ENCODE results near the gene CACNA1S. TPM values are rescaled to one million over a fixed set of nuclear protein-coding genes. Genes with fewer than 3 reads are reported as not detected.

CACNA1S gene
- total and polyA plus RNA-seq, 2 of the 8 experiments (the other 6 are each of a cell fraction or from before 2014, with no cell fraction given), result 0.06 TPM; not detected in 1

- DNase-seq (ENCODE audit: low read depth in 1 of 2, low spot score in 2 of 2) (no peak), FAIRE-seq (no peak)
- 70% methylated on average over 10 of the region's 10 CpGs; no CpG with 5 or more reads in 1 of the 2 experiments for WGBS, 2 experiments (ENCODE audit: extremely low coverage in 1 of 2, insufficient coverage in 1 of 2, insufficient read length in 1 of 2, insufficient replicate concordance in 2 of 2, low coverage in 1 of 2, low lambda C conversion rate in 2 of 2, missing lambda C conversion rate in 1 of 2)
- H4K8ac ChIP-seq (ENCODE audit: extremely low read depth, insufficient read depth, low read length), result no peak overlapping the region
- no peaks in the 10 kb centered on the region for H3K9me3 ChIP-seq (ENCODE audit: insufficient read depth in 2 of 2, low read depth in 1 of 2, low read length in 1 of 2)
- H2BK120ac ChIP-seq (replicated peaks; ENCODE audit: low read depth, low read length), result no peak overlapping the region
- POLR2A ChIA-PET (ENCODE audit: partially characterized antibody), result interaction anchor here (1.1 to 4.4 kb wide), 4 partner anchors 10 to 53 kb away, joined by 4 to 20 read pairs (median 12); partner anchors contain the start of gene TMEM9
- H4K91ac ChIP-seq (replicated peaks; ENCODE audit: insufficient read length, low read length), result no peak overlapping the region
- H3K23me2 ChIP-seq (ENCODE audit: low read depth, low read length), result no peaks in the 10 kb centered on the region
- no peak overlapping the region for H3K27ac ChIP-seq (ENCODE audit: low read depth, low read length)
- H3K79me1 ChIP-seq (ENCODE audit: low read depth, low read length), result no peaks in the 10 kb centered on the region; the same call in 1 of the 2 replicates
- no peak overlapping the region for H2BK5ac ChIP-seq (ENCODE audit: low read depth, low read length)
- H3K4me1 ChIP-seq (replicated peaks in 1 of 4; ENCODE audit: control insufficient read depth in 3 of 4, insufficient read depth in 4 of 4, low read length in 3 of 4), result no peaks in the 10 kb centered on the region
- no peak overlapping the region for H2BK15ac ChIP-seq (ENCODE audit: low read length)
- H3K27me3 ChIP-seq (replicated peaks in 1 of 4; ENCODE audit: control insufficient read depth in 3 of 4, extremely low read depth in 1 of 4, insufficient read depth in 3 of 4, low read length in 3 of 4), result no peaks in the 10 kb centered on the region
- no peak overlapping the region for H3K4me3 ChIP-seq (ENCODE audit: extremely low read depth in 1 of 4, insufficient read depth in 2 of 4, low read depth in 3 of 4, low read length in 4 of 4)
- H2AK5ac ChIP-seq (ENCODE audit: low read depth, low read length), result no peak overlapping the region
- H3K56ac ChIP-seq (replicated peaks; ENCODE audit: insufficient read length, low read depth, low read length), result no peak overlapping the region
- no peak overlapping the region for H2BK20ac ChIP-seq (ENCODE audit: low read length)
- H3K4ac ChIP-seq (replicated peaks; ENCODE audit: insufficient read length, low read depth, low read length), result no peak overlapping the region
- H3K18ac ChIP-seq (ENCODE audit: extremely low read depth, low read length), result no peak overlapping the region
- H3K4me2 ChIP-seq (ENCODE audit: insufficient read depth in 1 of 2, low read depth in 2 of 2, low read length in 2 of 2), result no peak overlapping the region
- CTCF ChIA-PET (ENCODE audit: partially characterized antibody), result interaction anchor here (0.7 to 5.8 kb wide), 6 partner anchors 9 to 27 kb away, joined by 3 to 32 read pairs (median 12); partner anchors contain the start of gene ASCL5
- no peaks in the 10 kb centered on the region for H3K79me2 ChIP-seq (ENCODE audit: control insufficient read depth in 1 of 2, insufficient read depth in 2 of 2, low read length in 2 of 2)
- no peak overlapping the region for H2BK12ac ChIP-seq (ENCODE audit: low read depth, low read length)
- H4K5ac ChIP-seq (ENCODE audit: insufficient read length, low read depth, low read length), result no peak overlapping the region
- H3K23ac ChIP-seq (ENCODE audit: insufficient read length), result no peak overlapping the region
- no peak overlapping the region for H2AFZ ChIP-seq (ENCODE audit: low read length)
- H3K14ac ChIP-seq (ENCODE audit: insufficient read length), result no peak overlapping the region
- no peak overlapping the region for H3K9ac ChIP-seq (replicated peaks in 1 of 4; ENCODE audit: extremely low read depth in 1 of 4, low read depth in 3 of 4, low read length in 3 of 4)
- TF ChIP-seq NANOG (IDR thresholded peaks at IDR 0.05; ENCODE audit: insufficient read depth, low read depth, low read length, poor library complexity, severe bottlenecking) (no peak), SAP30 (IDR thresholded peaks at IDR 0.05; ENCODE audit: insufficient read depth, insufficient replicate concordance, low read length) (no peak)
- H4K20me1 ChIP-seq (replicated peaks in 1 of 2; ENCODE audit: control insufficient read depth in 1 of 2, insufficient read depth in 2 of 2, low read length in 2 of 2), result peaks cover 12 to 20% of the 10 kb centered on the region in 2 experiments
- H3K36me3 ChIP-seq (ENCODE audit: control insufficient read depth in 2 of 4, insufficient read depth in 4 of 4, low read length in 3 of 4), result peaks cover 41 to 85% (median 65%) of the 10 kb centered on the region in 4 experiments
Measured at GRCh38 chr1:201140235-201140940, 28.2 kb upstream of the CACNA1S start.

All from H1 (cell line).